ENCODE measurements around the gene MPP3. TPM values are rescaled to one million over a fixed set of nuclear protein-coding genes. Genes with fewer than 3 reads are reported as not detected.

MPP3 gene
- total and polyA plus RNA-seq, 4 donors, result 9.9 to 38.7 (median 24.6) TPM

GRCh38 chr17:43864161-43864984 is 31.4 kb upstream of the MPP3 start:
- no peak overlapping the region for H3K4me3 ChIP-seq
- 81 to 87% methylated on average over 4 of the region's 4 CpGs for WGBS, 2 donors
- no peak for DNase-seq

GRCh38 chr17:43861960-43862359 is 29.0 kb upstream of the MPP3 start:
- 88 to 89% methylated on average over 9 of the region's 9 CpGs for WGBS, 2 donors
- Histone ChIP-seq H3K4me1 (ENCODE audit: control insufficient read depth in 5 of 5, insufficient read depth in 5 of 5, low read length in 5 of 5) (peaks cover 0 to 14% (median 5%) of the 10 kb centered on the region in 5 donors), H3K4me3 (no peak overlapping the region), H3K9ac (ENCODE audit: insufficient read depth in 1 of 2, low read length in 2 of 2) (no peak overlapping the region), H3K36me3 (ENCODE audit: control insufficient read depth in 4 of 4, insufficient read depth in 4 of 4, low read length in 4 of 4) (no peaks in the 10 kb centered on the region), H3K9me3 (ENCODE audit: control insufficient read depth in 4 of 4, insufficient read depth in 3 of 4, low read length in 3 of 4) (no peaks in the 10 kb centered on the region), H3K27ac (ENCODE audit: low read depth in 1 of 2, low read length in 1 of 2) (peak overlapping the region in 1 of 2 donors; percentile 27), H3K27me3 (ENCODE audit: control insufficient read depth in 3 of 3, insufficient read depth in 3 of 3, low read length in 2 of 3) (no peaks in the 10 kb centered on the region)
- no peak for TF ChIP-seq CTCF (IDR thresholded peaks at IDR 0.05; ENCODE audit: control extremely low read depth, extremely low read depth)
- no peak for DNase-seq
- no peak for ATAC-seq (ENCODE audit: insufficient read depth, low FRiP score)

More at GRCh38 chr17:43864161-43864984, 31.4 kb upstream of the MPP3 start:
- Histone ChIP-seq H3K9me3 (ENCODE audit: control insufficient read depth in 4 of 4, insufficient read depth in 3 of 4, low read length in 3 of 4) (no peaks in the 10 kb centered on the region), H3K9ac (ENCODE audit: insufficient read depth in 1 of 2, low read length in 2 of 2) (no peak overlapping the region), H3K36me3 (ENCODE audit: control insufficient read depth in 4 of 4, insufficient read depth in 4 of 4, low read length in 4 of 4) (no peaks in the 10 kb centered on the region), H3K4me1 (ENCODE audit: control insufficient read depth in 5 of 5, insufficient read depth in 5 of 5, low read length in 5 of 5) (peaks cover 0 to 11% (median 0%) of the 10 kb centered on the region in 5 donors), H3K27ac (ENCODE audit: low read depth in 1 of 2, low read length in 1 of 2) (no peak overlapping the region), H3K27me3 (ENCODE audit: control insufficient read depth in 3 of 3, insufficient read depth in 3 of 3, low read length in 2 of 3) (no peaks in the 10 kb centered on the region)
- ATAC-seq (ENCODE audit: insufficient read depth, low FRiP score), result no peak
- TF ChIP-seq CTCF (IDR thresholded peaks at IDR 0.05; ENCODE audit: control extremely low read depth, extremely low read depth), result no peak

- TF ChIP-seq CTCF (IDR thresholded peaks at IDR 0.05; ENCODE audit: control extremely low read depth, extremely low read depth), result no peak
- no peak overlapping the region for H3K4me3 ChIP-seq
- no peaks in the 10 kb centered on the region for H3K9me3 ChIP-seq (ENCODE audit: control insufficient read depth in 4 of 4, insufficient read depth in 3 of 4, low read length in 3 of 4)
- H3K4me1 ChIP-seq (ENCODE audit: control insufficient read depth in 5 of 5, insufficient read depth in 5 of 5, low read length in 5 of 5), result peaks cover 0 to 14% (median 5%) of the 10 kb centered on the region in 5 donors
- DNase-seq (no peak), ATAC-seq (ENCODE audit: insufficient read depth, low FRiP score) (no peak)
- no peaks in the 10 kb centered on the region for H3K27me3 ChIP-seq (ENCODE audit: control insufficient read depth in 3 of 3, insufficient read depth in 3 of 3, low read length in 2 of 3)
- peak overlapping the region in 1 of 2 donors; percentile 27 for H3K27ac ChIP-seq (ENCODE audit: low read depth in 1 of 2, low read length in 1 of 2)
- WGBS, 2 donors, result 54 to 62% methylated on average over 9 of the region's 9 CpGs
- no peak overlapping the region for H3K9ac ChIP-seq (ENCODE audit: insufficient read depth in 1 of 2, low read length in 2 of 2)
- no peaks in the 10 kb centered on the region for H3K36me3 ChIP-seq (ENCODE audit: control insufficient read depth in 4 of 4, insufficient read depth in 4 of 4, low read length in 4 of 4)
These were observed 28.1 kb upstream of the MPP3 start for GRCh38 chr17:43860927-43861622.

Data from lung (tissue), 12 donors.